ENCODE data around the gene TMEM235.

The TMEM235 gene

GRCh38 chr17:78226759-78227454 is 4.5 kb upstream of the TMEM235 start:
- H3K36me3 ChIP-seq, result peaks cover 30% of the 10 kb centered on the region
- no peak for TF ChIP-seq CTCF (IDR thresholded peaks at IDR 0.05)
- H3K9me3 ChIP-seq, result no peaks in the 10 kb centered on the region
- no peak overlapping the region for H3K27ac ChIP-seq
- no peak overlapping the region for H3K4me3 ChIP-seq (ENCODE audit: low read depth in 1 of 2, low read length in 1 of 2)
- peaks cover 58% of the 10 kb centered on the region for H3K27me3 ChIP-seq
- peaks cover 4 to 9% of the 10 kb centered on the region in 2 experiments for H3K4me1 ChIP-seq (ENCODE audit: control insufficient read depth in 1 of 2, insufficient read depth in 1 of 2, low read depth in 1 of 2, low read length in 1 of 2)

DNA sequence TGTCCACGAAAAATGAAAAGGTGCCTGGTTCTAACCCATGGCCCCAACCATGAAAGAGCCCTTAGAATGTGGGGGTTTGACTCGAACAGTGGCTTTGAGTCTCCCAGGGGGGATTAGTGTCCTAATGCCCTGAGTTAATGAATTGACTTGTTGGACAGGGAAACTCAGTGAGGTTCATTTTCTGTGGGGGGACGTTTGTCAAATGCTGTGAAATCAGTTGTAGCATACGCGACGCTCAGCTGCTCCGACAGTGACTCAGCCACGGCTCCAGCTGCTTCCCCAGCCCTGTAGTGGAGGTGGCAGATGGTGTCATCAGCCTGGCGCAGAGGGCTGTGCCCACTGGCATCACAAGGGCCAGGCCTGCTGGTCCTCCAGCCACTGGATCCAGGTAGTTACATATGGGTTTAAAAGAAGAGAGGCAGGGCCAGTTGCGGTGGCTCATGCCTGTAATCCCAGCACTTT is 3.9 kb upstream of the TMEM235 start:
- no peak overlapping the region for H3K27ac ChIP-seq
- TF ChIP-seq CTCF (IDR thresholded peaks at IDR 0.05), result no peak
- no peak overlapping the region for H3K4me3 ChIP-seq (ENCODE audit: low read depth in 1 of 2, low read length in 1 of 2)

GRCh38 chr17:78228176-78228575 is 3.3 kb upstream of the TMEM235 start:
- peaks cover 71% of the 10 kb centered on the region for H3K27me3 ChIP-seq
- no peak overlapping the region for H3K4me3 ChIP-seq (ENCODE audit: low read depth in 1 of 2, low read length in 1 of 2)
- TF ChIP-seq CTCF (IDR thresholded peaks at IDR 0.05), result no peak

More for the DNA sequence above, 3.9 kb upstream of the TMEM235 start:
- peaks cover 30% of the 10 kb centered on the region for H3K36me3 ChIP-seq
- peaks cover 64% of the 10 kb centered on the region for H3K27me3 ChIP-seq
- no peaks in the 10 kb centered on the region for H3K9me3 ChIP-seq
- peaks cover 4 to 9% of the 10 kb centered on the region in 2 experiments for H3K4me1 ChIP-seq (ENCODE audit: control insufficient read depth in 1 of 2, insufficient read depth in 1 of 2, low read depth in 1 of 2, low read length in 1 of 2)

DNA sequence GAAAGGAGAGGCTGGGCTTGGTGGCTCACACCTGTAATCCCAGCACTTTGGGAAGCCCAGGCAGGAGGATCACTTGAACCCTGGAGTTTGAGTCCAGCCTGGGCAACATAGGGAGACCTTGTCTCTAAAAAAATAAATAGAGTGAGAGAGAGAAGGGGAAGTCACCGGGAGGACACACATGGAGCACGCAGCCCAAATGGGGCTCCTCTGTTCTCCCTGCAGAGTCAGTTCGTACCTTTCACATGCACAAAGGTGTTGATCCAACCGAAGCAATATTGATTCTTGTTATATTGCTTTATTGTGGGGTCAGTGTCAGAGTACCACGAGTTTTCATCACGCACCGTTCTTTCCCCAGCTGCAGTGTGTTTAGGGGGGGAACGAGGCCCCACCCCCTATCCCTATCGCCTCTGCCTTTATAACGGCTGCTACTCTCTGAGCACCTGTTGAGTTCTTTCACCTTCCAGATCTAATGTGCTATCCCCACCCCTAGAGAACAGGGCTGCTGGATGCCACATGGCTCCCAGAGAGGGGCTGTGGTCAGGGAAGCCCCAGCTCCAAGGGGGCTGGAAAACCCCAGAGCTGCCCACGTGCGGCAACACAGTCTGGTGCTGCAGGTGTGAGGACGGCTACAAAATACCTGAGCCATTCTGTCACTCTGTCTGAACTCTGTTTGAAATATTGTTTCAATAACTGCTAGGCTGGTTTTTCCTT is 1.0 kb upstream of the TMEM235 start:
- Histone ChIP-seq H3K4me3 (ENCODE audit: low read depth in 1 of 2, low read length in 1 of 2) (no peak overlapping the region), H3K9me3 (no peaks in the 10 kb centered on the region), H3K36me3 (peaks cover under 1% of the 10 kb centered on the region), H3K27me3 (peaks cover 84% of the 10 kb centered on the region), H3K27ac (no peak overlapping the region), H3K4me1 (ENCODE audit: control insufficient read depth in 1 of 2, insufficient read depth in 1 of 2, low read depth in 1 of 2, low read length in 1 of 2) (peaks cover 4 to 9% of the 10 kb centered on the region in 2 experiments)
- TF ChIP-seq CTCF (IDR thresholded peaks at IDR 0.05), result no peak

More at GRCh38 chr17:78228176-78228575, 3.3 kb upstream of the TMEM235 start:
- no peak overlapping the region for H3K27ac ChIP-seq
- peaks cover 23% of the 10 kb centered on the region for H3K36me3 ChIP-seq
- H3K9me3 ChIP-seq, result no peaks in the 10 kb centered on the region
- H3K4me1 ChIP-seq (ENCODE audit: control insufficient read depth in 1 of 2, insufficient read depth in 1 of 2, low read depth in 1 of 2, low read length in 1 of 2), result peaks cover 4 to 9% of the 10 kb centered on the region in 2 experiments

- Histone ChIP-seq H3K4me3 (ENCODE audit: low read depth in 1 of 2, low read length in 1 of 2) (no peak overlapping the region), H3K27me3 (peaks cover 72% of the 10 kb centered on the region), H3K9me3 (no peaks in the 10 kb centered on the region), H3K4me1 (ENCODE audit: control insufficient read depth in 1 of 2, insufficient read depth in 1 of 2, low read depth in 1 of 2, low read length in 1 of 2) (no peaks in the 10 kb centered on the region), H3K27ac (no peak overlapping the region), H3K36me3 (no peaks in the 10 kb centered on the region)
- TF ChIP-seq CTCF (IDR thresholded peaks at IDR 0.05), result no peak
Observed at GRCh38 chr17:78231991-78232858, 794 bp downstream of the TMEM235 start.
